Measurements from ENCODE around the gene HHIPL1.

The HHIPL1 gene

GRCh38 chr14:99724939-99725773 is 80.2 kb downstream of the HHIPL1 start:
- no peak overlapping the region for H3K27ac ChIP-seq (ENCODE audit: low read length)
- TF ChIP-seq CTCF (IDR thresholded peaks at IDR 0.05; ENCODE audit: borderline replicate concordance, extremely low read depth, low read length, poor library complexity, severe bottlenecking) (no peak), EZH2 (IDR thresholded peaks at IDR 0.05; ENCODE audit: borderline replicate concordance, low read depth, low read length, severe bottlenecking) (no peak)
- H3K4me2 ChIP-seq (ENCODE audit: insufficient read depth, low read length), result no peak overlapping the region
- H3K9me3 ChIP-seq (ENCODE audit: insufficient read depth, low read length, severe bottlenecking), result no peaks in the 10 kb centered on the region
- ATAC-seq (ENCODE audit: insufficient read depth, low read depth) (no peak), DNase-seq (no peak)
- H2AFZ ChIP-seq (ENCODE audit: low read depth, low read length), result no peak overlapping the region
- no peaks in the 10 kb centered on the region for H3K79me2 ChIP-seq (ENCODE audit: insufficient read depth, low read length)
- H3K9ac ChIP-seq (ENCODE audit: low read depth, low read length), result no peak overlapping the region
- H3K36me3 ChIP-seq (ENCODE audit: insufficient read depth, low read length), result no peaks in the 10 kb centered on the region
- H3K4me1 ChIP-seq (ENCODE audit: insufficient read depth, low read length), result no peaks in the 10 kb centered on the region
- H3K27me3 ChIP-seq (ENCODE audit: insufficient read depth, low read length, poor library complexity), result peaks cover 7% of the 10 kb centered on the region
- peaks cover 3% of the 10 kb centered on the region; the same call in 1 of the 2 replicates for H4K20me1 ChIP-seq (ENCODE audit: insufficient read depth, low read length)
- no peak overlapping the region for H3K4me3 ChIP-seq (ENCODE audit: low read depth in 1 of 2, low read length in 2 of 2)

DNA sequence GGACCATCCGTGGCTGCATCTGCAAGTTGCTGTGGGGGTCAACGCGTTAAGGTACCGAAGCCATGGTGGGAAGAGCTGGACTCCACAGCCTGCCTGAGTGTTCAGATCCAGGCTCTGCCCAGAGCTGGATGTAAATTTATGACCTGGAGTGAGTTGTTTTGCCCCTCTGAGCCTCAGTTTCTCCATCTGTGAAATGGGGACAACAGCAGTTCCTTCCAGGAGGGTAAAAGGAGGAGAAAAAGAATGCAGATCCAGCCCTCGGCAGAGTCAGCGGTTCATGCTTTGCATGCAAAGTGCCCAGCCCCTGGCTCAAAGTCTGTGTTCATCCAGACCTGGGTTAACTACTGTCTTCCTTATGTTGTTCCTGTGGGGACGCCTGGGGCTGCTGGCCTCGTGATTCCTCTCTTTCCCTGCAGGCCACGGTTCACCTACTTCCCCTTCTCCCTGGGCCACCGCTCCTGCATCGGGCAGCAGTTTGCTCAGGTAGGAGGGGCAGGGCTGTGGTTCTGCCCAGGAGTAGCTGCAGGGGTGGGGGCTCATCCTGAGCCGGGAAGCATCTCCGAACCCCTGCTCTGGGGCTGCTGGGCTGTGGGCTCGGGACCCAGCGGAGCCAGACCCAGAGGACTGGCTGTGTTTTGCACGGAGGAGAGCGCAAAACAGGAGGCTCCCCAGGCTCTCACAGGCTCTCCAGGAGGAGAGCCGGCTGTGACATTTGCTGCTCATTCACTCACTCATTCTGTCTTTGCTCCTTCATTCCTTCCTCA is 81.0 kb downstream of the HHIPL1 start:
- H3K27me3 ChIP-seq (ENCODE audit: insufficient read depth, low read length, poor library complexity), result peaks cover 7% of the 10 kb centered on the region
- H3K9ac ChIP-seq (ENCODE audit: low read depth, low read length), result no peak overlapping the region
- DNase-seq, result no peak
- no peak overlapping the region for H3K4me2 ChIP-seq (ENCODE audit: insufficient read depth, low read length)
- no peak overlapping the region for H3K4me3 ChIP-seq (ENCODE audit: low read depth in 1 of 2, low read length in 2 of 2)
- TF ChIP-seq CTCF (IDR thresholded peaks at IDR 0.05; ENCODE audit: borderline replicate concordance, extremely low read depth, low read length, poor library complexity, severe bottlenecking) (no peak), EZH2 (IDR thresholded peaks at IDR 0.05; ENCODE audit: borderline replicate concordance, low read depth, low read length, severe bottlenecking) (no peak)
- no peaks in the 10 kb centered on the region for H3K4me1 ChIP-seq (ENCODE audit: insufficient read depth, low read length)
- no peaks in the 10 kb centered on the region for H3K79me2 ChIP-seq (ENCODE audit: insufficient read depth, low read length)
- peaks cover 3% of the 10 kb centered on the region; the same call in 1 of the 2 replicates for H4K20me1 ChIP-seq (ENCODE audit: insufficient read depth, low read length)
- no peaks in the 10 kb centered on the region for H3K36me3 ChIP-seq (ENCODE audit: insufficient read depth, low read length)
- no peak overlapping the region for H3K27ac ChIP-seq (ENCODE audit: low read length)
- no peak overlapping the region for H2AFZ ChIP-seq (ENCODE audit: low read depth, low read length)
- no peak for ATAC-seq (ENCODE audit: insufficient read depth, low read depth)
- H3K9me3 ChIP-seq (ENCODE audit: insufficient read depth, low read length, severe bottlenecking), result no peaks in the 10 kb centered on the region

- Histone ChIP-seq H3K4me1 (ENCODE audit: insufficient read depth, low read length) (no peaks in the 10 kb centered on the region), H3K27ac (ENCODE audit: low read length) (no peak overlapping the region), H2AFZ (ENCODE audit: low read depth, low read length) (no peak overlapping the region), H3K79me2 (ENCODE audit: insufficient read depth, low read length) (no peaks in the 10 kb centered on the region), H3K4me2 (ENCODE audit: insufficient read depth, low read length) (no peak overlapping the region), H3K36me3 (ENCODE audit: insufficient read depth, low read length) (no peaks in the 10 kb centered on the region), H3K9me3 (ENCODE audit: insufficient read depth, low read length, severe bottlenecking) (no peaks in the 10 kb centered on the region), H3K27me3 (ENCODE audit: insufficient read depth, low read length, poor library complexity) (peaks cover 7% of the 10 kb centered on the region), H3K4me3 (ENCODE audit: low read depth in 1 of 2, low read length in 2 of 2) (no peak overlapping the region), H3K9ac (ENCODE audit: low read depth, low read length) (no peak overlapping the region), H4K20me1 (ENCODE audit: insufficient read depth, low read length) (peaks cover 3% of the 10 kb centered on the region; the same call in 1 of the 2 replicates)
- TF ChIP-seq EZH2 (IDR thresholded peaks at IDR 0.05; ENCODE audit: borderline replicate concordance, low read depth, low read length, severe bottlenecking), result no peak
- TF ChIP-seq CTCF (IDR thresholded peaks at IDR 0.05; ENCODE audit: borderline replicate concordance, extremely low read depth, low read length, poor library complexity, severe bottlenecking), result no peak
- DNase-seq, result no peak
- ATAC-seq (ENCODE audit: insufficient read depth, low read depth), result no peak
Observed at GRCh38 chr14:99726538-99727095, 81.7 kb downstream of the HHIPL1 start.
